Astrocyte (in vitro differentiated cells and primary cell): ENCODE results near the gene CRIM1.

Source experiments
- CTCF ChIP-seq: IDR thresholded peaks from 2 replicates; pipeline ENCODE4 v1.5.1; 2011; ENCODE audit warnings: low read depth, mild to moderate bottlenecking, inconsistent platforms, low read length, moderate library complexity; ENCODE audit not compliant: insufficient read depth
- EZH2 ChIP-seq: IDR thresholded peaks from 2 replicates; pipeline ENCODE4 v1.6.1; 2012; ENCODE audit warnings: mild to moderate bottlenecking, low read length, inconsistent platforms; ENCODE audit not compliant: insufficient read depth

GRCh38 chr2:36525245-36525644 lies 169.7 kb downstream of the CRIM1 start:
- no peak for TF ChIP-seq CTCF
- no peak for TF ChIP-seq EZH2
